Peyer's patch (tissue), 4 donors: ENCODE measurements around the gene MYO9A.

Experiments used
- CTCF ChIP-seq, 6 experiments: fragments of 450-650 bp in 4 of 6; fragments of 200-600 bp in 2 of 6; sonication (generic) in 1 of 6; IDR thresholded peaks; one replicate each; pipeline ENCODE4 v1.5.1; 2017 to 2019; ENCODE audit warnings: antibody characterized with exemption in 6 of 6, mild to moderate bottlenecking in 3 of 6, moderate library complexity in 1 of 6
- POLR2A ChIP-seq, 2 donors: fragments of 450-650 bp; IDR thresholded peaks; one replicate each; pipeline ENCODE4 v1.5.1; 2017; ENCODE audit warnings: antibody characterized with exemption in 2 of 2, mild to moderate bottlenecking in 2 of 2, moderate library complexity in 2 of 2

DNA sequence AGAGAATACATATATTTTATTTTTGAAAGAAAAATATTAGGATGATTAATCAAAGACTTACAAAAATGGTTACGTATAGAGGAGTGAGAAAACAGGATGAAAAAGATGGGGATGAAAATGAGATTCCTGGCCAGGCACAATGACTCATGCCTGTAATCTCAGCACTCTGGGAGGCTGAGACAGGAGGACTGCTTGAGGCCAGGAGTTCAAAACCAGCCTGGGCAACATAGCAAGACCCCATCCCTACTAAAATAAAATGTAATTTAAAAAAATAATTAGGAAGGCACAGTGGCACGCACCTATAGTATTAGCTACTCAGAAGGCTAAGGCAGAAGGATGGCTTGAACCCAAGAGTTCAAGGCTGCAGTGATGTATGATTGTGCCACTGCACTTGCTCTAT, 11.9 kb downstream of the MYO9A start:
- no peak for TF ChIP-seq CTCF (IDR thresholded peaks at IDR 0.05)
- TF ChIP-seq POLR2A (IDR thresholded peaks at IDR 0.05) = no peak
